Common myeloid progenitor, CD34-positive (primary cell): Measurements from ENCODE around the gene FLNB.

Experiments
- CTCF ChIA-PET: fragments of 350-600 bp; sonication (Branson Sonifier 250); formaldehyde crosslinking; loops from one replicate; lab custom pipeline; 2021; ENCODE audit warnings: antibody characterized with exemption; lab: Charles Lee
- POLR2A ChIA-PET: fragments of 350-600 bp; sonication (Branson Sonifier 250); formaldehyde crosslinking; loops from one replicate; lab custom pipeline; 2021; ENCODE audit warnings: antibody characterized with exemption; lab: Charles Lee
- DNase-seq, 3 donors: peaks; one replicate each; pipeline versions ENCODE4 v3.0.0 to v3.0.0-alpha.2; 2013
- H3K27ac ChIP-seq, 2 experiments: 1 replicate in 1 of 2; 2 replicates in 1 of 2; pipeline ENCODE4 v1.7.0; 2013; ENCODE audit warnings: inconsistent platforms in 2 of 2, low read length in 2 of 2, mild to moderate bottlenecking in 2 of 2, low read depth in 1 of 2, moderate library complexity in 1 of 2; ENCODE audit not compliant: severe bottlenecking in 2 of 2, insufficient read depth in 1 of 2, poor library complexity in 1 of 2
- H3K27me3 ChIP-seq, 5 experiments: replicated peaks in 2 of 5; 1 replicate in 3 of 5; 2 replicates in 2 of 5; pipeline versions ENCODE4 v1.6.1 to v1.7.0; 2013; ENCODE audit warnings: low read length in 4 of 5, mild to moderate bottlenecking in 2 of 5, moderate library complexity in 2 of 5, inconsistent platforms in 1 of 5; ENCODE audit not compliant: insufficient read depth in 5 of 5, control insufficient read depth in 4 of 5
- H3K36me3 ChIP-seq, 4 experiments: 1 replicate in 2 of 4; 2 replicates in 2 of 4; pipeline versions ENCODE4 v1.6.1 to v1.7.0; 2013; ENCODE audit warnings: low read length in 3 of 4, control low read depth in 1 of 4, mild to moderate bottlenecking in 1 of 4; ENCODE audit not compliant: control insufficient read depth in 4 of 4, insufficient read depth in 4 of 4
- H3K4me1 ChIP-seq, 4 experiments: 1 replicate in 3 of 4; 2 replicates in 1 of 4; pipeline versions ENCODE4 v1.6.1 to v1.7.1; 2013; ENCODE audit warnings: low read length in 3 of 4, mild to moderate bottlenecking in 3 of 4, control low read depth in 1 of 4, inconsistent platforms in 1 of 4, moderate library complexity in 1 of 4; ENCODE audit not compliant: control insufficient read depth in 4 of 4, insufficient read depth in 4 of 4; ENCODE audit errors: control extremely low read depth in 1 of 4
- H3K4me3 ChIP-seq, 7 experiments: 1 replicate in 4 of 7; 2 replicates in 3 of 7; pipeline versions ENCODE4 v1.5.1 to v1.7.0; 2013; ENCODE audit warnings: mild to moderate bottlenecking in 7 of 7, low read length in 6 of 7, moderate library complexity in 6 of 7, inconsistent platforms in 2 of 7, low read depth in 2 of 7, control low read depth in 1 of 7; ENCODE audit not compliant: insufficient read depth in 4 of 7, control insufficient read depth in 1 of 7; ENCODE audit errors: extremely low read depth in 1 of 7
- H3K9me3 ChIP-seq, 5 experiments: 1 replicate in 4 of 5; 2 replicates in 1 of 5; pipeline versions ENCODE4 v1.6.1 to v1.7.1; 2013; ENCODE audit warnings: low read length in 4 of 5, mild to moderate bottlenecking in 2 of 5, inconsistent platforms in 1 of 5, low read depth in 1 of 5, moderate library complexity in 1 of 5; ENCODE audit not compliant: control insufficient read depth in 4 of 5, insufficient read depth in 2 of 5; ENCODE audit errors: control extremely low read depth in 1 of 5
- WGBS: methylation state at CpG from one replicate; pipeline ENCODE4 v1.1.5; 2013; ENCODE audit not compliant: insufficient coverage; 5-methylcytosine and 5-hydroxymethylcytosine counted together

Gene FLNB

GRCh38 chr3:58158442-58159153, 150.4 kb downstream of the FLNB start:
- Histone ChIP-seq H3K27ac (no peak overlapping the region), H3K27me3 (no peaks in the 10 kb centered on the region), H3K9me3 (peaks cover 0 to 3% (median 0%) of the 10 kb centered on the region in 5 experiments), H3K4me1 (no peaks in the 10 kb centered on the region), H3K36me3 (peaks cover 21 to 81% (median 36%) of the 10 kb centered on the region in 4 experiments), H3K4me3 (no peak overlapping the region)
- DNase-seq = no peak
- CTCF ChIA-PET = interaction anchor here (0.7 to 2.9 kb wide), 7 partner anchors 9 to 150 kb away, joined by 3 to 14 read pairs (median 3); partner anchors contain the start of gene FLNB
- 100% methylated on average over 3 of the region's 7 CpGs for WGBS
- POLR2A ChIA-PET = no interaction called here

GRCh38 chr3:58160399-58160798, 152.2 kb downstream of the FLNB start:
- Histone ChIP-seq H3K27ac (no peak overlapping the region), H3K9me3 (peaks cover 0 to 3% (median 0%) of the 10 kb centered on the region in 5 experiments), H3K27me3 (no peaks in the 10 kb centered on the region), H3K4me3 (no peak overlapping the region), H3K4me1 (no peaks in the 10 kb centered on the region), H3K36me3 (peaks cover 20 to 85% (median 33%) of the 10 kb centered on the region in 4 experiments)
- ChIA-PET POLR2A (no interaction called here), CTCF (interaction anchor here (1.9 kb wide), 1 partner anchor 12 kb away, joined by 5 read pairs; no protein-coding TSS in a partner anchor)
- WGBS = 100% methylated on average over 1 of the region's 1 CpG
- no peak for DNase-seq

GRCh38 chr3:58161435-58162398, 153.5 kb downstream of the FLNB start:
- H3K4me3 ChIP-seq = no peak overlapping the region

GRCh38 chr3:58163234-58163633, 155.0 kb downstream of the FLNB start:
- no peak overlapping the region for H3K27ac ChIP-seq
- H3K4me3 ChIP-seq = no peak overlapping the region
- DNase-seq = no peak
- no peaks in the 10 kb centered on the region for H3K27me3 ChIP-seq
- H3K36me3 ChIP-seq = peaks cover 17 to 73% (median 25%) of the 10 kb centered on the region in 4 experiments
- no peaks in the 10 kb centered on the region for H3K4me1 ChIP-seq
- H3K9me3 ChIP-seq = peaks cover 0 to 3% (median 0%) of the 10 kb centered on the region in 5 experiments
- ChIA-PET CTCF (interaction anchor here (0.6 to 1.1 kb wide), 4 partner anchors 10 to 277 kb away, joined by 3 to 5 read pairs (median 3); no protein-coding TSS in a partner anchor), POLR2A (no interaction called here)
- WGBS = 93% methylated on average over 14 of the region's 14 CpGs

More at GRCh38 chr3:58161435-58162398, 153.5 kb downstream of the FLNB start:
- no peak for DNase-seq
- Histone ChIP-seq H3K4me1 (no peaks in the 10 kb centered on the region), H3K9me3 (peaks cover 0 to 3% (median 0%) of the 10 kb centered on the region in 5 experiments), H3K27ac (no peak overlapping the region), H3K36me3 (peaks cover 17 to 80% (median 29%) of the 10 kb centered on the region in 4 experiments), H3K27me3 (no peaks in the 10 kb centered on the region)
- 91% methylated on average over 10 of the region's 11 CpGs for WGBS
- ChIA-PET POLR2A (no interaction called here), CTCF (interaction anchor here (0.6 to 1.2 kb wide), 5 partner anchors 12 to 368 kb away, joined by 3 to 4 read pairs (median 3); no protein-coding TSS in a partner anchor)

GRCh38 chr3:58164199-58164879, 156.1 kb downstream of the FLNB start:
- H3K27ac ChIP-seq = no peak overlapping the region
- H3K27me3 ChIP-seq = no peaks in the 10 kb centered on the region
- ChIA-PET POLR2A (no interaction called here), CTCF (interaction anchor here (0.9 to 1.8 kb wide), 5 partner anchors 10 to 205 kb away, joined by 3 to 5 read pairs (median 3); partner anchors contain the start of genes HTD2 and RPP14)
- H3K4me1 ChIP-seq = no peaks in the 10 kb centered on the region
- peaks cover 17 to 76% (median 26%) of the 10 kb centered on the region in 4 experiments for H3K36me3 ChIP-seq
- WGBS = 94% methylated on average over 7 of the region's 12 CpGs
- H3K9me3 ChIP-seq = peaks cover 0 to 3% (median 0%) of the 10 kb centered on the region in 5 experiments
- no peak for DNase-seq
- H3K4me3 ChIP-seq = no peak overlapping the region
